OCI-LY7 (cell line): ENCODE results near the gene SLC6A17. TPM values are rescaled to one million over a fixed set of nuclear protein-coding genes. Genes with fewer than 3 reads are reported as not detected.

Experiments
- BruUV-seq: library from RNA; stranded (reverse); fragments of 400-500 nt; replicated peaks from 2 replicates; lab custom pipeline; 2021; lab: Mats Ljungman, UMichigan
- CTCF ChIA-PET: fragments of 300-600 bp; sonication (Branson Sonifier 250); formaldehyde crosslinking; loops from one replicate; lab custom pipeline; 2022; ENCODE audit warnings: antibody characterized with exemption; ENCODE audit not compliant: unreplicated experiment; lab: Charles Lee
- POLR2A ChIA-PET: fragments of 300-600 bp; sonication (Branson Sonifier 250); formaldehyde crosslinking; loops from one replicate; lab custom pipeline; 2022; ENCODE audit warnings: antibody characterized with exemption; lab: Charles Lee
- DNase-seq: peaks from one replicate; pipeline ENCODE4 v3.0.0-alpha.2; 2015; ENCODE audit warnings: low spot score
- H2AFZ ChIP-seq: fragments of 200-600 bp; sonication (generic), shearing (Covaris generic); 2 replicates; pipeline ENCODE4 v1.6.1; 2014; ENCODE audit warnings: mild to moderate bottlenecking, antibody characterized with exemption, low read length, moderate library complexity
- H3K27ac ChIP-seq: fragments of 200-600 bp; sonication (generic); 2 replicates; pipeline ENCODE4 v1.5.1; 2014; ENCODE audit warnings: mixed run types, low read depth, mild to moderate bottlenecking, moderate library complexity, low read length, inconsistent platforms; ENCODE audit not compliant: poor library complexity, severe bottlenecking
- H3K36me3 ChIP-seq: fragments of 200-600 bp; sonication (generic); 2 replicates; pipeline ENCODE4 v1.6.1; 2014; ENCODE audit warnings: mild to moderate bottlenecking, antibody characterized with exemption, low read length, moderate library complexity, mixed read lengths; ENCODE audit not compliant: insufficient read depth
- H3K4me1 ChIP-seq: fragments of 200-600 bp; sonication (generic); 2 replicates; pipeline ENCODE4 v1.5.1; 2014; ENCODE audit warnings: mild to moderate bottlenecking, low read length; ENCODE audit not compliant: insufficient read depth, poor library complexity, severe bottlenecking
- H3K4me2 ChIP-seq: fragments of 200-600 bp; sonication (generic); 2 replicates; pipeline ENCODE4 v1.6.1; 2014; ENCODE audit warnings: mild to moderate bottlenecking, low read length
- H3K4me3 ChIP-seq: fragments of 200-600 bp; sonication (generic); 2 replicates; pipeline ENCODE4 v1.5.1; 2014; ENCODE audit warnings: mild to moderate bottlenecking, low read depth, low read length; ENCODE audit not compliant: poor library complexity, severe bottlenecking
- H3K79me2 ChIP-seq: fragments of 200-600 bp; sonication (generic); 2 replicates; pipeline ENCODE4 v1.6.1; 2016; ENCODE audit warnings: low read depth, mild to moderate bottlenecking, low read length, moderate library complexity, mixed read lengths; ENCODE audit not compliant: insufficient read depth
- H3K9me2 ChIP-seq: fragments of 200-600 bp; sonication (generic); 2 replicates; pipeline ENCODE4 v1.6.1; 2016; ENCODE audit warnings: mild to moderate bottlenecking, low read length, mixed read lengths; ENCODE audit not compliant: insufficient read depth
- H3K9me3 ChIP-seq: fragments of 200-600 bp; sonication (generic); 2 replicates; pipeline ENCODE4 v1.6.1; 2014; ENCODE audit warnings: mild to moderate bottlenecking, mixed run types, low read length, mixed read lengths
- H4K20me1 ChIP-seq: fragments of 200-600 bp; sonication (generic); 2 replicates; pipeline ENCODE4 v1.6.1; 2014; ENCODE audit warnings: mild to moderate bottlenecking, antibody characterized with exemption, low read length, moderate library complexity, mixed read lengths; ENCODE audit not compliant: insufficient read depth
- EZH2phosphoT487 ChIP-seq: fragments of 200-600 bp; sonication (generic); IDR thresholded peaks from 2 replicates; pipeline ENCODE4 v1.6.1; 2018; ENCODE audit warnings: low read depth, borderline replicate concordance, mild to moderate bottlenecking, mixed run types, antibody characterized with exemption, low read length, moderate library complexity, mixed read lengths
- intact Hi-C: fragments of 100-400 bp; cut with micrococcal nuclease; formaldehyde crosslinking; loops from one replicate; pipeline ENCODE4 v1.10.0; 2022; ENCODE audit not compliant: unreplicated experiment
- total RNA-seq, 2 experiments: library from RNA; depleted of rRNA in 1 of 2; stranded (reverse); fragments of >200 nt in 1 of 2; shearing (Covaris generic) in 1 of 2; gene quantifications; 2 replicates each; pipeline ENCODE4 v1.2.3, GENCODE V29; 2014 to 2022
- TF ChIP-seq, protein P1 (sequence below): fragments of 200-600 bp; sonication (generic); conservative IDR thresholded peaks from 2 replicates; pipeline ENCODE4 v1.5.1; 2014; ENCODE audit warnings: mild to moderate bottlenecking, antibody characterized with exemption, low read length, moderate library complexity, mixed read lengths

Gene SLC6A17
- total RNA-seq, 2 experiments from 2014 or later: not detected

DNA sequence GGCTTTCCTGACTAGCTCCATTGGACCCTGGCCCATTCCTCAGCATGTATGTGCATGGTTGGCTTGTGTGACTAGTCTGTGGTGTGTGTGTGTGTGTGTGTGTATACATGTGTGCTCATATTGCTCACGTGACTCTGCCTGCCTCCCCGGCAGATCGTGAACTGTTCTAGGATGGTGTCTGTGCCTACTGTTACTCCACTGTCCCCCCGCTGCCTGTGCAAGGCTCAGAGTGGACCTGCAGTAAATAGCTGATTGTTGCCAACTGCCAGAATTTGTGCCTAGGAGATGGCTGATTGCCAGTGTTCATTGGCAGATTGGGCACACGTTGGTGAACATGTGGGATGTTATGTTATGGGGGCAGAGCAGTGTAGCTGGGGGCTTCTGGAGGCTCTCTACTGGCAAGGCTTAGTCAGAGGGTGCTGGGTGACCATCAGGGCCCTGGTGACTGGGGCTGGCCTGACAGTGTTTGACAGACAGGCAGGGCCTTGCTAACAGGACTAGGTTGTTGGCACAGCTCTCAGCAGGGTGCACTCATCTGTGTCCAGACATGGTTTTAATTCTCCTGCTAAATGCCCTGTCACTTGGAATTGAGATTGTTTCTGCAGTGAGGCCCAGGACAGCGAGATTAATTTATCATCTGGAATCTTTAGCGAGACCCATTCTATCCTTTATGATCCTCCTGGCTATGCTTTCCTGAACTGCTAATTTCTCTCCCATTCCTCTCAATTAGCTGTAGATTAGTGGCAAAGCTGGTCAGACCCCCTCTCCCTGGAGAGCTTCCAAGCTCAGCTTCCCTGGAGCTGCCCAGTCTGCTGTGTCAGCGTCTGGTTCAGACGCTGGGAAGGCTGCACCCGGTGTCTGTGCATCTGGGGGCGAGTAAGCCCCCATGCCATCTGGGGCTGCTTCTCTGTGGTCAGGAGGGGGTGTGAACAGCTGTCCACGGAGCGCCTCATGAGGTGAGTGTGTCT is 20.8 kb downstream of the SLC6A17 start:
- no peak overlapping the region for H3K27ac ChIP-seq
- POLR2A ChIA-PET: no interaction called here
- intact Hi-C loops: no loop called here
- DNase-seq: no peak
- H3K9me2 ChIP-seq: no peaks in the 10 kb centered on the region
- no peaks in the 10 kb centered on the region for H3K4me1 ChIP-seq
- H3K4me2 ChIP-seq: no peak overlapping the region
- TF ChIP-seq EZH2phosphoT487: no peak
- H3K9me3 ChIP-seq: no peaks in the 10 kb centered on the region
- H4K20me1 ChIP-seq: no peaks in the 10 kb centered on the region
- H3K36me3 ChIP-seq: no peaks in the 10 kb centered on the region
- BruUV-seq: no TSS peak
- CTCF ChIA-PET: no interaction called here
- no peaks in the 10 kb centered on the region for H3K79me2 ChIP-seq
- H2AFZ ChIP-seq: no peak overlapping the region
- H3K4me3 ChIP-seq: no peak overlapping the region

DNA sequence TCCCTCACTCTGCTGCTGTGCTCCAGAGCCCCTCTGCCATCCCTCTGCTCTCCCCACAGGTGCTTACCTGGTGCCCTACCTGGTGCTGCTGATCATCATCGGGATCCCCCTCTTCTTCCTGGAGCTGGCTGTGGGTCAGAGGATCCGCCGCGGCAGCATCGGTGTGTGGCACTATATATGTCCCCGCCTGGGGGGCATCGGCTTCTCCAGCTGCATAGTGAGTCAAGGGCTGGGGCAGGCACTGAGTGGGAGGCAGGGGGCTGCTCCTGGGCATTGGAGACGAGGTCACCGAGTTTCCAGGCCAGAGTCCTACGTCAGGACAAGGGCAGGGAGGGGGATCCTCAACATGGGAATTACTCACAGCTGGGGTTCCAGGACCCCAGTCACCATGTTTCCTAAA is 21.7 kb downstream of the SLC6A17 start:
- Histone ChIP-seq H2AFZ (no peak overlapping the region), H3K4me1 (no peaks in the 10 kb centered on the region), H3K4me3 (no peak overlapping the region), H3K4me2 (no peak overlapping the region), H4K20me1 (no peaks in the 10 kb centered on the region), H3K36me3 (no peaks in the 10 kb centered on the region), H3K79me2 (no peaks in the 10 kb centered on the region), H3K27ac (no peak overlapping the region), H3K9me3 (no peaks in the 10 kb centered on the region), H3K9me2 (no peaks in the 10 kb centered on the region)
- intact Hi-C loops: no loop called here
- CTCF ChIA-PET: interaction anchor here (0.6 kb wide), 1 partner anchor 433 kb away, joined by 3 read pairs; no protein-coding TSS in a partner anchor
- no TSS peak for BruUV-seq
- TF ChIP-seq, protein P1, sequence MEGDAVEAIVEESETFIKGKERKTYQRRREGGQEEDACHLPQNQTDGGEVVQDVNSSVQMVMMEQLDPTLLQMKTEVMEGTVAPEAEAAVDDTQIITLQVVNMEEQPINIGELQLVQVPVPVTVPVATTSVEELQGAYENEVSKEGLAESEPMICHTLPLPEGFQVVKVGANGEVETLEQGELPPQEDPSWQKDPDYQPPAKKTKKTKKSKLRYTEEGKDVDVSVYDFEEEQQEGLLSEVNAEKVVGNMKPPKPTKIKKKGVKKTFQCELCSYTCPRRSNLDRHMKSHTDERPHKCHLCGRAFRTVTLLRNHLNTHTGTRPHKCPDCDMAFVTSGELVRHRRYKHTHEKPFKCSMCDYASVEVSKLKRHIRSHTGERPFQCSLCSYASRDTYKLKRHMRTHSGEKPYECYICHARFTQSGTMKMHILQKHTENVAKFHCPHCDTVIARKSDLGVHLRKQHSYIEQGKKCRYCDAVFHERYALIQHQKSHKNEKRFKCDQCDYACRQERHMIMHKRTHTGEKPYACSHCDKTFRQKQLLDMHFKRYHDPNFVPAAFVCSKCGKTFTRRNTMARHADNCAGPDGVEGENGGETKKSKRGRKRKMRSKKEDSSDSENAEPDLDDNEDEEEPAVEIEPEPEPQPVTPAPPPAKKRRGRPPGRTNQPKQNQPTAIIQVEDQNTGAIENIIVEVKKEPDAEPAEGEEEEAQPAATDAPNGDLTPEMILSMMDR: no peak
- no peak for TF ChIP-seq EZH2phosphoT487
- no peak for DNase-seq
- POLR2A ChIA-PET: no interaction called here

DNA sequence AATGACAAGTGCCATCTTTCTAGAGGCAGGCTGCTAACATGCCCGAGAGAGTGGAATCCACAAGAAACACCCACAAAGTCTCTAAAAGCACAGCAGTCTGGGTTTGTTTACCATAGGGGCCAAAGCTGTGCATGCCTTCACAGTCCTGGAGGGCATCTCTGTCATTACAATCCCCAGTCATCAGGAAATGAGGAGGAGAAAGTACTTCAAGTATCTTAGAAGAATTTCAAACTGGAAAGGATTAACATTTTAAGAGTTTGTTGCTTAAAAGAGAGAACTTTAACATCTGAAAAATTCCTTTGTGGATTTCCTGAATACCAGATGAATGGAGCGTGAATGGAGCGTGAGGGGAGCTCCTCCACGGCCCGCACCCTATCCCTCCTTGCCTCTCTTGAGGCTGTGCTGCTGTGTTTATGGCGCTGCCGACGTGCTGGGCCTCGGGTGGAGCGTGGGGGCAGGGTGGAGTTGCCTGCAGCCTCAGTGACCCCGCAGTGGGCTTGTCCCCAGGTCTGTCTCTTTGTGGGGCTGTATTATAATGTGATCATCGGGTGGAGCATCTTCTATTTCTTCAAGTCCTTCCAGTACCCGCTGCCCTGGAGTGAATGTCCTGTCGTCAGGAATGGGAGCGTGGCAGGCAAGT is 23.3 kb downstream of the SLC6A17 start:
- H3K36me3 ChIP-seq: no peaks in the 10 kb centered on the region
- POLR2A ChIA-PET: interaction anchor here (0.7 kb wide), 1 partner anchor 12 kb away, joined by 3 read pairs; no protein-coding TSS in a partner anchor
- no peaks in the 10 kb centered on the region for H3K79me2 ChIP-seq
- BruUV-seq: no TSS peak
- CTCF ChIA-PET: no interaction called here
- H3K4me3 ChIP-seq: no peak overlapping the region
- intact Hi-C loops: no loop called here
- H3K4me2 ChIP-seq: no peak overlapping the region
- no peak overlapping the region for H2AFZ ChIP-seq
- no peaks in the 10 kb centered on the region for H4K20me1 ChIP-seq
- H3K4me1 ChIP-seq: no peaks in the 10 kb centered on the region
- H3K9me3 ChIP-seq: no peaks in the 10 kb centered on the region
- TF ChIP-seq, protein P1: no peak
- TF ChIP-seq EZH2phosphoT487: no peak
- no peaks in the 10 kb centered on the region for H3K9me2 ChIP-seq
- no peak for DNase-seq
- no peak overlapping the region for H3K27ac ChIP-seq
